ENCODE results near the gene HSD11B2. TPM values are rescaled to one million over a fixed set of nuclear protein-coding genes. Genes with fewer than 3 reads are reported as not detected.
"Not testable (repeated sequence)": the region's sequence is repeated elsewhere in the genome, so short reads cannot be mapped to it uniquely, and the experiment has no call there.

The HSD11B2 gene
- total RNA-seq, 1 experiment from 2014 or later: 9.7 TPM

GRCh38 chr16:67413978-67414911 lies 16.7 kb upstream of the HSD11B2 start:
- ATAC-seq (no peak), DNase-seq (ENCODE audit: low read depth, low spot score) (no peak)
- intact Hi-C loops (cut with micrococcal nuclease): no loop called here
- Histone ChIP-seq H2AFZ (ENCODE audit: low read depth, low read length, poor library complexity, severe bottlenecking) (no peak overlapping the region), H3K79me2 (ENCODE audit: insufficient read depth, low read length) (no peaks in the 10 kb centered on the region), H3K4me2 (ENCODE audit: low read length) (no peak overlapping the region), H3K9me2 (ENCODE audit: insufficient read depth) (no peaks in the 10 kb centered on the region), H3K36me3 (ENCODE audit: control insufficient read depth in 1 of 2, insufficient read depth in 2 of 2, low read length in 2 of 2) (no peaks in the 10 kb centered on the region), H3K27ac (ENCODE audit: low read depth, low read length) (no peak overlapping the region), H3K9me3 (ENCODE audit: control insufficient read depth in 1 of 2, insufficient read depth in 1 of 2, low read depth in 1 of 2, low read length in 2 of 2) (no peaks in the 10 kb centered on the region), H4K20me1 (ENCODE audit: insufficient read depth) (no peaks in the 10 kb centered on the region), H3K4me1 (ENCODE audit: control insufficient read depth in 1 of 2, insufficient read depth in 2 of 2, low read length in 2 of 2) (peaks cover 10 to 19% of the 10 kb centered on the region in 2 experiments; a peak in 3 of 4 replicates), H3K9ac (ENCODE audit: low read length) (no peak overlapping the region), H3K27me3 (ENCODE audit: insufficient read depth, low read length) (no peaks in the 10 kb centered on the region), H3K4me3 (replicated peaks in 1 of 2; ENCODE audit: low read depth in 1 of 2, low read length in 2 of 2) (no peak overlapping the region)
- ChIA-PET POLR2A (no interaction called here), CTCF (interaction anchor here (2.9 kb wide), 1 partner anchor 14 kb away, joined by 8 read pairs; no protein-coding TSS in a partner anchor), RAD21 (ENCODE audit: low non-redundant PET in 1 of 2, low total read pairs in 2 of 2, uncharacterized antibody in 2 of 2, unreplicated experiment in 2 of 2) (no interaction called here)
- TF ChIP-seq SP1 (IDR thresholded peaks at IDR 0.05; ENCODE audit: low read depth) (no peak), CEBPB (IDR thresholded peaks at IDR 0.05; ENCODE audit: low read depth) (no peak), JUND (IDR thresholded peaks at IDR 0.05) (no peak), SRF (IDR thresholded peaks at IDR 0.05; ENCODE audit: low read depth) (no peak), FOSL1 (IDR thresholded peaks at IDR 0.05; ENCODE audit: low read depth) (no peak), ELF1 (IDR thresholded peaks at IDR 0.05; ENCODE audit: borderline replicate concordance, low read depth) (no peak), RAD21 (IDR thresholded peaks at IDR 0.05; ENCODE audit: low read depth) (no peak)
- BruUV-seq (replicated peaks): TSS peak; percentile 43

GRCh38 chr16:67415421-67415820 lies 15.5 kb upstream of the HSD11B2 start:
- H3K4me3 ChIP-seq (replicated peaks in 1 of 2; ENCODE audit: low read depth in 1 of 2, low read length in 2 of 2): peak overlapping the region; percentile 82 to 92
- CTCF ChIA-PET; H3K27me3 ChIP-seq (ENCODE audit: insufficient read depth, low read length); H3K9me3 ChIP-seq (ENCODE audit: control insufficient read depth in 1 of 2, insufficient read depth in 1 of 2, low read depth in 1 of 2, low read length in 2 of 2); H3K79me2 ChIP-seq (ENCODE audit: insufficient read depth, low read length); H3K36me3 ChIP-seq (ENCODE audit: control insufficient read depth in 1 of 2, insufficient read depth in 2 of 2, low read length in 2 of 2); DNase-seq (ENCODE audit: low read depth, low spot score); BruUV-seq (replicated peaks); RAD21 ChIA-PET (ENCODE audit: low non-redundant PET in 1 of 2, low total read pairs in 2 of 2, uncharacterized antibody in 2 of 2, unreplicated experiment in 2 of 2); POLR2A ChIA-PET; H4K20me1 ChIP-seq (ENCODE audit: insufficient read depth); H3K9me2 ChIP-seq (ENCODE audit: insufficient read depth); H2AFZ ChIP-seq (ENCODE audit: low read depth, low read length, poor library complexity, severe bottlenecking); ATAC-seq: not testable (repeated sequence)
- peaks cover 10 to 19% of the 10 kb centered on the region in 2 experiments; a peak in 3 of 4 replicates for H3K4me1 ChIP-seq (ENCODE audit: control insufficient read depth in 1 of 2, insufficient read depth in 2 of 2, low read length in 2 of 2)
- intact Hi-C loops (cut with micrococcal nuclease): loop anchor here (5.0 kb wide), 1 partner anchor 168 kb away; the partner anchor contains the start of genes FHOD1 and SLC9A5
- peak overlapping the region; percentile 89 for H3K9ac ChIP-seq (ENCODE audit: low read length)
- H3K4me2 ChIP-seq (ENCODE audit: low read length): peak overlapping the region; percentile 86
- peak overlapping the region; percentile 76 for H3K27ac ChIP-seq (ENCODE audit: low read depth, low read length)

All from HCT116 (cell line).